SK-N-SH (cell line): ENCODE measurements around the gene SPTBN1.

Source experiments
- JUND ChIP-seq: IDR thresholded peaks from 2 replicates; pipeline ENCODE4 v1.4.0; 2012
- RAD21 ChIP-seq: IDR thresholded peaks from 2 replicates; pipeline ENCODE4 v1.6.1; 2012; ENCODE audit warnings: mild to moderate bottlenecking, low read length
- TF ChIP-seq, protein P1 (sequence below): IDR thresholded peaks from 2 replicates; pipeline ENCODE4 v1.4.0; 2012; ENCODE audit warnings: low read depth, borderline replicate concordance

DNA sequence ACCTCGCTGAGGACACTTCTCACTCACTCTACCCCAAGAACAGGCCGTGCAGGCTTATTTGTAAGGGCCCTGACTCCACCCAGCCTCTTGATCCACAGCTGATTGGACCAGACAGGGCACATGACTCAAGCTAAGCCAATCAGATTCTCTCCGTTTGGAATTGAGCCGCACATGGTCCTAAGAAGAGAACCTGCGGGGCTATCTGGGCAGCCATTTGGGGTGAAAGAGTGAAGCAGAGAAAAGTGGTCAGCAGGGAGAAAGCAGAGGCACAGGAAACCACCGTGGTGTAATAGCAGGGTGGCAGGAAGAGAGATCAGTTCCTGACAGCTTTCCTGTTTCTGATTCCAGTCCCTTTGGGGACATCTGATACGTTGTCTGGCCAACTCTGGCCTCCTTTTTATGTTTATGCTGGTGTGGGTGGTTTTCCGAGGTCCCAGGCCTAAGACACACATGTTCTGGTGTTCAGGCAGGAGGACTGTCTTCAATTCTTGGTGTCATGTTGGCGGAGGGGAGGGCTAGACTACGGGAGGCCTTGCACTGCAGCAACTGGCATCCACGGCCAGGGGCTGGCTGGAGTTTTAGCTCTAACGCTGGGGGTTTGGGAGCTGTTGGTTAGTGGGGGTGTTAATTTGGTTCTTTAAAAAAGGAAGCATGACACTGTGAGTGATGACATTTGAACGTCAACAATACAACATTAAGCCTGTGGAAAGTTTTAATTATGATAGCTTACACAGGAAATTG is 26.1 kb upstream of the SPTBN1 start:
- TF ChIP-seq JUND: no peak
- TF ChIP-seq, protein P1, sequence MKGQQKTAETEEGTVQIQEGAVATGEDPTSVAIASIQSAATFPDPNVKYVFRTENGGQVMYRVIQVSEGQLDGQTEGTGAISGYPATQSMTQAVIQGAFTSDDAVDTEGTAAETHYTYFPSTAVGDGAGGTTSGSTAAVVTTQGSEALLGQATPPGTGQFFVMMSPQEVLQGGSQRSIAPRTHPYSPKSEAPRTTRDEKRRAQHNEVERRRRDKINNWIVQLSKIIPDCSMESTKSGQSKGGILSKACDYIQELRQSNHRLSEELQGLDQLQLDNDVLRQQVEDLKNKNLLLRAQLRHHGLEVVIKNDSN: peak; percentile 32; the same call in 1 of the 2 replicates
- no peak for TF ChIP-seq RAD21
